Erythroblast (primary cell): ENCODE measurements around the gene VAC14.

ENCODE experiments used
- GATA1 ChIP-seq: IDR thresholded peaks from 2 replicates; pipeline ENCODE4 v1.6.1; 2011; ENCODE audit warnings: low read depth, mild to moderate bottlenecking, control low read depth, low read length, moderate library complexity
- POLR2A ChIP-seq: IDR thresholded peaks from 2 replicates; pipeline ENCODE4 v1.6.1; 2011; ENCODE audit warnings: mild to moderate bottlenecking, low read length

GRCh38 chr16:70644763-70645597 lies 156.0 kb downstream of the VAC14 start:
- TF ChIP-seq POLR2A (no peak), GATA1 (no peak)
